Activated CD4-positive, alpha-beta T cell treated with anti-CD3 and anti-CD28 coated beads for 36 hours (primary cell): Measurements from ENCODE around the gene ATP2C2. TPM values are rescaled to one million over a fixed set of nuclear protein-coding genes. Genes with fewer than 3 reads are reported as not detected.
"Not testable (repeated sequence)": the region's sequence is repeated elsewhere in the genome, so short reads cannot be mapped to it uniquely, and the experiment has no call there.

ENCODE experiments used
- ATAC-seq: fragments of 200-7000 bp; cut with Tn5 transposase; one replicate; pipeline ENCODE4 v1.10.0; 2021; ENCODE audit warnings: mild to moderate bottlenecking, moderate library complexity
- CTCF ChIA-PET: fragments of 350-600 bp; sonication (Branson Sonifier 250); formaldehyde crosslinking; loops from one replicate; lab custom pipeline; 2021; ENCODE audit warnings: antibody characterized with exemption; lab: Charles Lee
- POLR2A ChIA-PET: fragments of 350-600 bp; sonication (Branson Sonifier 250); formaldehyde crosslinking; loops from one replicate; lab custom pipeline; 2021; ENCODE audit warnings: antibody characterized with exemption, inconsistent platforms; lab: Charles Lee
- DNase-seq: peaks from one replicate; pipeline ENCODE4 v3.0.0-alpha.2; 2020
- H3K27ac Mint-ChIP-seq: one replicate; pipeline ENCODE4 v1.8.0; 2021; ENCODE audit warnings: mixed read lengths
- H3K27me3 Mint-ChIP-seq: one replicate; pipeline ENCODE4 v1.8.0; 2021; ENCODE audit warnings: mixed read lengths
- H3K36me3 Mint-ChIP-seq: one replicate; pipeline ENCODE4 v1.8.0; 2021; ENCODE audit warnings: low read depth, mixed read lengths
- H3K4me1 Mint-ChIP-seq: one replicate; pipeline ENCODE4 v1.8.0; 2021; ENCODE audit warnings: mixed read lengths
- H3K4me3 Mint-ChIP-seq: one replicate; pipeline ENCODE4 v1.8.0; 2021; ENCODE audit warnings: mild to moderate bottlenecking, moderate library complexity, mixed read lengths
- H3K9me3 Mint-ChIP-seq: one replicate; pipeline ENCODE4 v1.8.0; 2021; ENCODE audit warnings: low read depth, mixed read lengths
- intact Hi-C, 2 experiments: fragments of 100-400 bp; cut with DNase I in 1 of 2; cut with micrococcal nuclease in 1 of 2; formaldehyde crosslinking; loops; one replicate each; pipeline versions ENCODE4 v1.14.2 to v1.15.1; 2022 to 2024; cut with DNase I, micrococcal nuclease
- total RNA-seq, 2 experiments: library from RNA; stranded (reverse); gene quantifications; one replicate each; pipeline ENCODE4 v1.2.3, GENCODE V29; 2021

Gene ATP2C2
- total RNA-seq, 2 experiments from 2014 or later, result not detected

DNA sequence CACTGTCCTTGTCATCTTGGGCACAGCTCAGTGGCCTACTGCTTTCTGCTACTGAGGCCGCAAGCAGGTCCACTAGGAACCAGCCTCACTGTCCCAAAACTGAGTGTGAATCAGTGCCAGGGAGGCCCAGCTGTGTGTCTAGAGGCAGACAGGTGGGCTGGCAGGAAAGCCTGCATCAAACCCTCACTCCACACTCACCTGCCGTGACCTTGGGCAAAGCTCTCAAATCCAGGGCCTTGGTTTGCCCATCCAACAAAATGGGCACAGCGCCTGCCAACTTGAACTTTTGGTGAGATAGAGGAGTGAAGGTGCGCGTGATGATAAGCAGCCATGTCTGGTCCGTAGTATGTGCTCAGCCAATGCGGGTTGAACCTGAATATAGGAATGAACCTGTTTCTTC lies 14.8 kb downstream of the ATP2C2 start:
- Mint-ChIP-seq H3K36me3 (peaks cover 4% of the 10 kb centered on the region), H3K4me1 (no peaks in the 10 kb centered on the region)

DNA sequence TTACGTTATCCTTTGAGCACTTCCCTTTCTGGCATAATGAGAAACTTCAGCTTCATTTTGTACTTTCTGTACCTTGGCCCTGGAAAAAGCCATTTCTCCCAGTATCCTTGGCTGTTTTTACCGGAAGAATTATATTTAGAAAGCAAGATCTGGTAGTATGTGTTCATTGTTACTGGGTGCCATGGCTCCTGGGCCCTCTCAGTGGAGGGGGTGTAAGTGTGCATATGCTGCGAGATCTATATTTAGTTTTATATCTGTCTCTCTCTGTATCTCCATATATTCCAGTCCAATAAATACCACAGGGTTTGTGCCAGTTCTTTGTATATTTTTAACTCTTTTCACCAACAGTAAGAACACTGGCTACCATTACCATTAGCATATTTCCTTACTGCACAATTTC lies 17.7 kb downstream of the ATP2C2 start:
- no peak for DNase-seq
- CTCF ChIA-PET, result no interaction called here

More for the DNA sequence above, 14.8 kb downstream of the ATP2C2 start:
- ChIA-PET POLR2A (no interaction called here), CTCF (no interaction called here)
- no peak for DNase-seq
- peaks cover 14% of the 10 kb centered on the region for H3K27me3 Mint-ChIP-seq
- H3K4me3 Mint-ChIP-seq, result no peak overlapping the region
- ATAC-seq, result no peak
- H3K9me3 Mint-ChIP-seq, result peaks cover 9% of the 10 kb centered on the region
- intact Hi-C loops, result no loop called here
- no peak overlapping the region for H3K27ac Mint-ChIP-seq

DNA sequence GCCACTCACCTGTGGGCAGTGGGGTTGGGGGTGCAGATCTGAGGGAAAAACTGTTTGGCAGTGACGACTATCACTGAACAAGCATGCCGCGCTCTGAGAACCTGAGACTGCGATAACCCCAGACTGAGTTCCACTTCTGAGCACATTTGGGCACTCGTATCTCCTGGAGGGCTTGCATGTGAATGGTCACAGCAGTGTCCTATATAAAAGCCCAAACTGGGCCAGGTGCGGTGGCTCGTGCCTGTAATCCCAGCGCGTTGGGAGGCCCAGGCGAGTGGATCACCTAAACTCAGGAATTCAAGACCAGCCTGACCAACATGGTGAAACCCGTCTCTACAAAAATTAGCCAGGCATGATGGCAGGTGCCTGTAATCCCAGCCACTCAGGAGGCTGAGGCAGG lies 18.7 kb downstream of the ATP2C2 start:
- Mint-ChIP-seq H3K36me3 (peaks cover 4% of the 10 kb centered on the region), H3K9me3 (peaks cover 9% of the 10 kb centered on the region), H3K4me3 (no peak overlapping the region), H3K27me3 (peaks cover 5% of the 10 kb centered on the region), H3K27ac (no peak overlapping the region), H3K4me1 (no peaks in the 10 kb centered on the region)
- ATAC-seq (no peak), DNase-seq (no peak)
- CTCF ChIA-PET, result no interaction called here
- POLR2A ChIA-PET, result no interaction called here
- intact Hi-C loops, result no loop called here

More for the DNA sequence above, 17.7 kb downstream of the ATP2C2 start:
- Mint-ChIP-seq H3K9me3 (peaks cover 9% of the 10 kb centered on the region), H3K36me3 (peaks cover 4% of the 10 kb centered on the region), H3K27me3 (peaks cover 2% of the 10 kb centered on the region), H3K27ac (no peak overlapping the region), H3K4me3 (no peak overlapping the region), H3K4me1 (no peaks in the 10 kb centered on the region)
- intact Hi-C loops, result no loop called here
- POLR2A ChIA-PET, result no interaction called here
- no peak for ATAC-seq

DNA sequence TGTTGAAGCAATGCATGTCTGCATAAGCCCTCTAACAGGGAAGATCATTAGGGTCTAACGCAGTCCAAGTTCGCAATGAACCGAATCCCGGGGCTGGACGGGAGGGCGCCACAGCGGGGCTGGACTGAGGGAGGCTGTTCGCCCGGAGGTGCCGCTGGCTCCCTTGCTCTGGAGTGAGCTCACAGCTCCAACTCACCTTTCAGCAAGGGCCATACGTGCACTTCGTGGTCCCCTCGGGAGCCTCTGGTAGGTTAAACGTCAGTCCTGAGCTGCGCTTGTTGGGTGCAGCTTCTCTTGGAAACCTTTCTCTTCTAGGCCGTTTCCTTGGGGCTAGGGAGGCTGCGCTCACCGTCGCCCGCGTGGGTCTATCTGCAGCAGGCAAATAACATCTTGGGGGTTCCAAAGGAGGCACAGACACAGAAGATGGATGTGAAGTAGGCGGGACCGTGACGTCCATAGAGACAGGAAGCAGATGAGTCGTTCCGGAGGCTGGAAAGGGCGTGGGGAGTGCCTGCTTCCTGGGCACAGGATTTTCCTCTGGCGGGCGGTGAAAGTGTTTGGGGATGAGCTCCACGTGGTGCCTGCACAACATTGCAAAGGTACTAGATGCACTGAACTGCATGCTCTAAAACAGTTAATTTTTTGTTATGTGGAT lies 21.9 kb downstream of the ATP2C2 start:
- Mint-ChIP-seq H3K27ac (no peak overlapping the region), H3K9me3 (peaks cover 5% of the 10 kb centered on the region), H3K4me3 (no peak overlapping the region), H3K4me1 (no peaks in the 10 kb centered on the region), H3K36me3 (peaks cover 4% of the 10 kb centered on the region), H3K27me3 (peaks cover 8% of the 10 kb centered on the region)
- POLR2A ChIA-PET, result interaction anchor here (0.6 kb wide), 1 partner anchor 42 kb away, joined by 3 read pairs; no protein-coding TSS in a partner anchor
- DNase-seq, result no peak
- ATAC-seq, result no peak
- CTCF ChIA-PET, result no interaction called here
- intact Hi-C loops, result no loop called here

- POLR2A ChIA-PET, result no interaction called here
- Mint-ChIP-seq H3K4me1 (no peaks in the 10 kb centered on the region), H3K27ac (no peak overlapping the region), H3K27me3 (peaks cover 11% of the 10 kb centered on the region), H3K36me3 (no peaks in the 10 kb centered on the region), H3K9me3 (no peaks in the 10 kb centered on the region), H3K4me3 (no peak overlapping the region)
- intact Hi-C loops, result no loop called here
- CTCF ChIA-PET, result interaction anchor here (0.9 kb wide), 1 partner anchor 438 kb away, joined by 4 read pairs; no protein-coding TSS in a partner anchor
- no peak for ATAC-seq
- no peak for DNase-seq
These were observed 23.1 kb downstream of the ATP2C2 start for GRCh38 chr16:84391151-84392030.

DNA sequence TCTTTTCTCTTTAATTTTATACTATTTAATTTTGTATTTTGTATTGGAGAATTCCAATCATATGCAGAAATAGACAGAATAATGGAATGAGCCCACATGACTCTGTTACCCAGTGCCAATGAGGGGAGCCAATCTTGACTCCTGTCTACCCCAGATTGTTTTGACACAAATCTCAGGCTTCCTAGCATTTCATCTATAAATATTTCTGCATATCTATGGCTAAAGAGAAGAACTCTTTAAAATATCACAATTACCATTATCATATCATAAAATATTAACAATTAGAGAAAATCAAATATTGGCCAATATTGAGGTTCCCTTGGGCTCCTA lies 23.7 kb downstream of the ATP2C2 start:
- Mint-ChIP-seq H3K27me3 (peaks cover 15% of the 10 kb centered on the region), H3K27ac (no peak overlapping the region)

DNA sequence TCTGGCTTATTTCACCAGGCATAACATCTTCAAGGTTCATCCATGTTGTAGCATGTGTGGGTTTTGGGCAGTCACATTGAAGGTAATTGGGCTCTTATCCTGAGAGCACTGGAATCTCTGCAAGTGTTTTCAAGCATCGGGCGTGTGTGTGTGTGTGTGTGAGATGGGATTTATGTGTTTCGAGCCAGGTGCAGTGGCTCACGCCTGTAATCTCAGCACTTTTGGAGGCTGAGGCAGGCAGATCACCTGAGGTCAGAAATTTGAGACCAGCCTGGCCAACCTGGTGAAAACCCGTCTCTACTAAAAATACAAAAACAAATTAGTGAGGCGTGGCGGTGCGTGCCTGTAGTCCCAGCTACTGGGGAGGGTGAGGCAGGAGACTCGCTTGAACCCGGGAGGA lies 27.7 kb downstream of the ATP2C2 start:
- DNase-seq, H3K4me1 Mint-ChIP-seq, H3K36me3 Mint-ChIP-seq, ATAC-seq, POLR2A ChIA-PET, CTCF ChIA-PET, H3K27ac Mint-ChIP-seq, intact Hi-C loops, H3K4me3 Mint-ChIP-seq, H3K9me3 Mint-ChIP-seq: not testable (repeated sequence)
- H3K27me3 Mint-ChIP-seq, result peaks cover 21% of the 10 kb centered on the region

More for the DNA sequence above, 23.7 kb downstream of the ATP2C2 start:
- DNase-seq (no peak), ATAC-seq (no peak)
- CTCF ChIA-PET, result interaction anchor here (0.9 kb wide), 1 partner anchor 438 kb away, joined by 4 read pairs; no protein-coding TSS in a partner anchor
- H3K4me3 Mint-ChIP-seq, result no peak overlapping the region
- intact Hi-C loops, result no loop called here
- no peaks in the 10 kb centered on the region for H3K9me3 Mint-ChIP-seq
- POLR2A ChIA-PET, result no interaction called here
- H3K4me1 Mint-ChIP-seq, result no peaks in the 10 kb centered on the region
- no peaks in the 10 kb centered on the region for H3K36me3 Mint-ChIP-seq

GRCh38 chr16:84396537-84397008 lies 28.2 kb downstream of the ATP2C2 start:
- no peaks in the 10 kb centered on the region for H3K4me1 Mint-ChIP-seq
- no peaks in the 10 kb centered on the region for H3K9me3 Mint-ChIP-seq
- CTCF ChIA-PET, result interaction anchor here (0.7 kb wide), 1 partner anchor 86 kb away, joined by 3 read pairs; no protein-coding TSS in a partner anchor
- no peak overlapping the region for H3K27ac Mint-ChIP-seq
- H3K36me3 Mint-ChIP-seq, result no peaks in the 10 kb centered on the region
- H3K4me3 Mint-ChIP-seq, result no peak overlapping the region
- no peak for DNase-seq
- POLR2A ChIA-PET, result no interaction called here
- H3K27me3 Mint-ChIP-seq, result peaks cover 17% of the 10 kb centered on the region
- intact Hi-C loops, result no loop called here
- ATAC-seq, result no peak

GRCh38 chr16:84397090-84397489 lies 28.8 kb downstream of the ATP2C2 start:
- H3K27me3 Mint-ChIP-seq, result peaks cover 17% of the 10 kb centered on the region
- no peaks in the 10 kb centered on the region for H3K36me3 Mint-ChIP-seq
- DNase-seq (no peak), ATAC-seq (no peak)
- no peak overlapping the region for H3K27ac Mint-ChIP-seq
- no peaks in the 10 kb centered on the region for H3K9me3 Mint-ChIP-seq
- no peaks in the 10 kb centered on the region for H3K4me1 Mint-ChIP-seq
- intact Hi-C loops, result no loop called here
- ChIA-PET POLR2A (no interaction called here), CTCF (interaction anchor here (0.7 kb wide), 1 partner anchor 85 kb away, joined by 3 read pairs; no protein-coding TSS in a partner anchor)
- no peak overlapping the region for H3K4me3 Mint-ChIP-seq

DNA sequence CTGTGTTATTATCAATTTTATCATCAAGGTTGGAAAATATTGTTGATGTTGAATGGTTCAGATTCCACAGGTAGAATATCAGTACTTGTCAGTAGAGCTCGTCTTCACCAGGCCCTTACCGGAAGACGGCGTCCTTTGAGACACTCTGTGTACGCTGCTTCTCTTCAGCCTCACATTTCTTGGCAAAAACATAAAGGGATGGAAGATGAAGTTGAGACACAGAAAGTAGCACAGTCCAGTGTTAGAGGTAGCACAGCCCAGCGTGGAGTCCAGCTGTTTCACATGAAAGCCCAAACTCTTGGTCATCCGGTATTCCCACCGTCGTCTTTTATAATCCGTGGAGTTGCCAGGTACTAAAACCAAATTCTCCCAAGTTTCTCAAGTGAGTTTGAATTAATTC lies 30.4 kb downstream of the ATP2C2 start:
- Mint-ChIP-seq H3K4me1 (no peaks in the 10 kb centered on the region), H3K36me3 (no peaks in the 10 kb centered on the region), H3K27me3 (peaks cover 22% of the 10 kb centered on the region), H3K4me3 (no peak overlapping the region), H3K27ac (no peak overlapping the region), H3K9me3 (no peaks in the 10 kb centered on the region)
- DNase-seq (no peak), ATAC-seq (no peak)
- POLR2A ChIA-PET, result interaction anchor here (0.6 kb wide), 1 partner anchor 181 kb away, joined by 3 read pairs; no protein-coding TSS in a partner anchor
- CTCF ChIA-PET, result interaction anchor here (1.2 kb wide), 1 partner anchor 22 kb away, joined by 3 read pairs; no protein-coding TSS in a partner anchor
- intact Hi-C loops, result no loop called here

DNA sequence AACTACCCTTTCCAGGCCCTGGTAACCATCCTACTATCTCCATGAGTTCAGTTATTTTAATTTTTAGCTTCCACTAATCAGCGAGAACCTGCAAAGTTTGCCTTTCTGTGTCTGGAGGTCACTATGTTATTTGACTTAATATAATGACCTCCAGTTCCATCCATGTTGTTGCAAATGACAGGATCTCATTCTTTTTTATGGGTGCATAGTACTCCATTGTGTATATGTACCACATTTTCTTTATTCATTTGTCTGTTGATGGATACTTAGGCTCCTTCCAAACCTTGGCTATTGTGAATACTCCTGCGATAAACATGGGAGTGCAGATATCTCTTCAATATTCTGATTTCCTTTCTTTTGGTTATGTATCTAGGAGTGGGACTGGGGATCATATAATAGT lies 31.6 kb downstream of the ATP2C2 start:
- ATAC-seq, H3K4me1 Mint-ChIP-seq, H3K9me3 Mint-ChIP-seq, intact Hi-C loops, DNase-seq, CTCF ChIA-PET, H3K27ac Mint-ChIP-seq, H3K36me3 Mint-ChIP-seq, H3K4me3 Mint-ChIP-seq, POLR2A ChIA-PET: not testable (repeated sequence)
- peaks cover 26% of the 10 kb centered on the region for H3K27me3 Mint-ChIP-seq
